OCI-LY3 (cell line): ENCODE measurements around the gene SORL1.

ENCODE experiments used
- CTCF ChIP-seq: fragments of 200-600, 300-600 bp; sonication (generic); IDR thresholded peaks from 2 replicates; pipeline ENCODE4 v1.5.1; 2014; ENCODE audit warnings: antibody characterized with exemption, low read length, low read depth
- EZH2phosphoT487 ChIP-seq: fragments of 200-600 bp; shearing (Covaris generic); IDR thresholded peaks from 2 replicates; pipeline ENCODE4 v1.6.1; 2018; ENCODE audit warnings: antibody characterized with exemption, mixed run types, low read depth

- TF ChIP-seq CTCF: no peak
- no peak for TF ChIP-seq EZH2phosphoT487
Measured at GRCh38 chr11:121581607-121582006, 129.5 kb downstream of the SORL1 start.
